AG08395 (cell line): ENCODE results near the gene SP5.
"Not testable (repeated sequence)": the region's sequence is repeated elsewhere in the genome, so short reads cannot be mapped to it uniquely, and the experiment has no call there.

Experiments
- DNase-seq: peaks from one replicate; pipeline ENCODE4 v3.0.0; 2012; ENCODE audit warnings: mixed read lengths, low spot score

The SP5 gene

DNA sequence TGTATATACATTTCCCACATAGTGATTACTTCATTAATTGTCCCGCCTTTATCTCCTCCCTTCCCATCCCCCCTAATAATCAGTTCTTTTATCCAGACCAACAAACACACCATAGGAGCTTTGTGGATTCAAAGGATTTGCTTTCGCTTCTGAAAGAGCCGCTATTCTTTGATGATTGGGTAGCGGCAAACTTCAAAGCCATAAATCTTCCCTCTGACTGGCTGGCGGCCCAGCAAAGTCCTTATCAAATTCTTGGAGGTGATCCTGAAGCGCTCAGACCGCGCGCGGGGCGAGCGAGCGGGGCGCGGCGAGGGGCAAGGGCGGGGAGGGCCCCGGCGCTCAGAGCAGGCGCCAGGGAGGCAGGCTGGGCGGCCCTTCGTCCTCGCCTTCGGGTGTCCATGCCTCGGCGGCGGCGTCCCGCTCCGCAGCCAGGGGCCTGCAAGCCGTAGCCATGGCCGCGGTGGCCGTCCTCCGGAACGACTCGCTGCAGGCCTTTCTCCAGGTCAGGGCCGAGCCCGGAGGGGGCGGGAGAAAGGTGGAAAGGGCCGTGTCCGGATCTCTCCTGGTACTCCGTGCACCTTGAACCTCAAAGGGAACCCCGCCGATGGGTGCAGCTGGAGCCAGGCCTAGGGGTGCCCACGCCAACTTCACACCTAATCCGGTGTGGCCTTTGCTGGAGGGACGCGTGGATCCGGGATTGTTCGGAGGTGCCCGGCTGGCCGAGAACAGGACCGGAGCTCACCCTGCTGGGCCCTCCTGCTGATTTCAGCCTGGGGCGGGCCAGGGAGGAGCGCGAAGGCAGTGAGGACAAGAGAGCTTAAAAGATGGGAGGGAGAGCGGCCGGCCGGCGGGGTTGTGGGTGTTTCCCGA lies at the start of gene SP5:
SP5 (plus strand) TSS at position 276 of the 870 bp plus-strand sequence; CDS start at position 452, 176 bp downstream.
- peak; percentile 34 for DNase-seq

DNA sequence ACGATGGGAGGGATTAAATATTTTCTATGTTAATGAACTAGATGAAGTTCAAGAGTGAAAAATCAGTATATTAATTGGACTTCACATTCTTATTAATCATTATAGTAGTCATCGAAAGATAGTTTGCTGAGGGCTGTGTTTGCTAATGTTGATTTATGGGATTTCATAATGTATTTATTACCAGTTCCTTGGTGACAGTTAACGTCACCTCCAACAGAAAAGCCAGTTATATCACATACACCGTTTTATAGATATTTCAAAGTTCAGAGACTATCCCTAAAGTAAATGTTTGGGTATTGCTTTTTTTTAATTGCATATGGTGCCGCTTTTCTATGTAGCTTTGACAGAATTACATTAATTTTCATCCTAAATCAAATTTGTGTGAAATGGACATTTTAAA lies 49.4 kb upstream of the SP5 start:
- no peak for DNase-seq

DNA sequence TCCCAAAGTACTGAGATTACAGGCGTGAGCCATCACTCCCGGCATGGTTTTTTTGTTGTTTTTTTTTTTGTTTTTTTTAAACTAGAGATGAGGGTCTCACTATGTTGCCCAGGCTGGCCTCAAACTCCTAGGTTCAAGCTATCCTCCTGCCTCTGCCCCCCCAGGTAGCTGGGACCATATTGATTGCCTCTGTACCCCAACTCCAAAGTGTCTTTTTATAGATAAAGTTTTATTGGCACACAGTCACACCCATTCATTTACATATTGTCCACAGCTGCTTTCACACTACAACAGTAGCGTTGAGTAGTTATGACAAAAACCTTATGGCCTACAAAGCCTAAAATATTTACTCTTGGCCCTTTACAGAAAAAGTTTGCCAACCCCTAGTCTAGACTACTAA lies 45.2 kb upstream of the SP5 start:
- no peak for DNase-seq

DNA sequence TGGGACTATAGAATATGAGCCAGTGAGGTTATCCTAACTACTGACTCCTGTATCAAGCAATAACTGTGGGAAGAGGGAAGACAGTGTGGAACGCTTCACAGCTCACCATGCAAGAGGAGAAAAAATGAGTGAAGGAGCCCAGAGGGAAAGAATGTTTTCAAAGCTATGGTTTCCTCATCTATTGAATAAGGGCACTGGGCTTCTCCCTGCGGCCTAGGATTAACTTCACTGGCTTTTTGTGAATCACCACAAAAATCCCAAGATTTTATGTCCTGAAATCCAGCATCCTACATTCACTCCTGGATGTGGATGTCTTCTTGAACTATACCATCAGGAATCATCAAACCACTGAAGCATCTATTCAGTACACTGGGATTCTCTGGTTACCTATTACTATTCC lies 44.5 kb upstream of the SP5 start:
- DNase-seq = no peak

DNA sequence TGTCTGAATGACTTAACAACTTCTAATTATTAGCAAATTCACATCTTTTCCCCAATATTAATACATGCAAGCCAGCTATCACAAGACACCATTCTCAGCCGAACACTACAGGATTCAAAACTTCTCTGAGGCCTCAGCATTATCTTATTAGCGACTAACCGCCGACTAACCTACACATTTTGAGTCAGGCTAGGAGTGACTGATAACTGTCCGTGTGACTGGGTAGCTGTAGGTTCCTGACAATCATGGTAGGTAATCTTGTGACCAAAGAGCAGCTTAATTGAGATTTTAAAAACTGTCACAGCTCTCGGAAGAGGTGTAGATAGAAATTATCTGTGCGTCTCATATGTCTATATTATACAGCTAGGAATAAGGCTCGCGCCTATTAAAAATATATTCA lies 44.1 kb upstream of the SP5 start:
- no peak for DNase-seq

DNA sequence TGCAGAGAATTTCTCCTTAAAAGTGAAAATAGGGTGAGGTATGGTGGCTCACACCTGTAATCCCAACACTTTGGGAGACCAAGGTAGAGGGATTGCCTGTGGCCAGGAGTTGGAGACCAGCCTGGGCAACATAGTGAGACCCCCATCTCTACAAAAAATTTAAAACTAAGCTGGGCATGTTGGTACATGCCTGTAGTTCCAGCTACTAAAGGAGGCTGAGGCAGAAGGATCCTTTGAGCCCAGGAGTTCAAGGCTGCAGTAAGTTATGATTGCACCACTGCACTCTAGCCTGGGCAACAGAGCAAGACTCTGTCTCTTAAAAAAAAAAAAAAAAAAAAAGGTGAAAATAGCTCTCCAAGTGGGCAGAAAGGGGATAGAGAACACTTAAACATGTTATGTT lies 40.9 kb upstream of the SP5 start:
- DNase-seq = not testable (repeated sequence)

DNA sequence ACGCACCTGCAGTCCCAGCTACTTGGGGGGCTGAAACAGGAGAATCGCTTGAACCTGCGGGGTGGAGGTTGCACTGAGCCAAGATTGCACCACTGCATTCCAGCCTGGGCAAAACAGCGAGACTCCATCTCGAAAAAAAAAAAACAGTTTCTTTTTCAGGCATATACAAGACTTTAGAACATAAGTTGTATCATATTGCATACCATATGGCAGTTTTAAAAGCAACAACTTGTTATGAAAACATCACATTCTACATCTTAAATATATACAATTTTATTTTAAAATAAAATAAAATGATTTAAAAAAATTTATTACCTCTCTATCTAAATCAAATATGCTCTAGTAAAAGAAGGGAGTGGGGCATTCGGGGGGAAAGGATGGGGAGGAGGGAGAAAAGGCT lies 39.4 kb upstream of the SP5 start:
- no peak for DNase-seq

DNA sequence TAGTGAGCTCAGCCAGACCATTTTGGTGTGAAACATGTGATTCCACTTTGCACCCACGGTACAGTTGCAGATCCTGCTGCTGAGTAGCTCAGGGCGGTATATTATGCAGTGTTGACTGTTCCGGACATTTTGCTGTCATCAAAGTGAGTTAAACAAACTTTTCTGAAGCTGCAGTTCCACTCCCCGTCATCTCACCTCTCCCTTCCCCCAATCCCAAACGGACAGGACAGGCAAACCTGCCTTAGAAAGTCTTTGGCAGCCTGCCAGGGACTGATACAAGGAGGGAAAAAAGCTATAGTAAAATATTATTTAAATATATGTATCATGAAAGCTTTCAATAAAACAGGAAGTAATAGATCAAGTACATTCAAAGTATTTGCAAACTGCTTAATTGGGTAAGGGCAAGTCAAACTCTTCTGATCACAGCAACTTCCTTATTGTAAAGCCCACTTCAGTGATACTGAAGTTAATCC lies 35.5 kb upstream of the SP5 start:
- no peak for DNase-seq

DNA sequence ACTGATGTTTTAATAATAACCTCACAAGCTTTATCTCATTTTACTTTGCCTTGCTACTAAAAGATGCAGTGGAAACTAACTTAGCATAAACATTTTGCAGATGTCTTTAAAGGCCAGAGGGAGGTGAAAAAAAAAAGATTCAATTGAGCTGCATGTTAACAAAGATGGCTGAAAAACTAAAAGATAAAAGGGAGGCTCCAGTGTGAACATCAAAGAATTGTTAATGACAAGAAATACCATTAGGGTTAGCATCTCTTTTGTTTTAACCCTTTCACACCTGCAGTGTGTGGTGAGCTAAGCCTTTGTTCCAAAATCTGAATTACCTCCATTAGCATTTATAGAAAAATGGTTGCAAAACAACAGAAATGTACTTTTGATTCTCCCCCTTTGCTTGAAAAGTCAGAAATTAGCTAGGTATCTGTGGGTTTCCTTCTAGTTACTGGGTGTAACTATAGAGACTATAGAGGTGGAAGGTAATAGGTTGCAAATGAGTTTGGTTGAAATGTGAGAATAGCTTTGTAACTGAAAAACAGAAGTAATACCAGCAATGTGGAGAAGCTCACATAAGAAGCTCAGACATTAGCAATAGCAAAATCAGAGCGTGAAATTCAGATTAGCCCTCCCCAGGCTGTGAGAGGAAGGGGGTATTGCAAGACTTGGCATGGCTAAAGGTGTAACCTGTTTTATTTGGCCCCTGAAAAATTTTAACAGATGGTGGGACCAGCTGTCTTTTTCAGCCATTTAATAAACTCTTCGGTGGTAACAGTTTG lies 34.8 kb upstream of the SP5 start:
- no peak for DNase-seq

DNA sequence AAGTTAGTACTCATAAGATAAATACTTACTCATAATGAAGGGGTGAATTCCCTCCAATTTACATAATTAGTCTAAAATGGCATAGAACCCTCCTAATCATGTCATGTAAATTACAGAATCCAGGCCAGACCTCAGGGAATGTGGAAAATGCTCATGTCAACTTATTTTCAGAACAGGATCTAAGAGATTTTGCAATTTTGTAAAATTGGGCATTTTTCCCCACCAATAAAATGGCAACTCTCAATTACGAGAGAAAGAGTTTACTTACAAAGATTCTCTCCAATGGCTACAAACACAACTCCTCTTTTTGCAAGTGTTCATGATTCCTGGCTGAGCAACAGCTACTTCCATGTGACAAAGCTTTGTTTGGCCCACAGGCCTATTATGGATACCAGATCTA lies 33.8 kb upstream of the SP5 start:
- no peak for DNase-seq

DNA sequence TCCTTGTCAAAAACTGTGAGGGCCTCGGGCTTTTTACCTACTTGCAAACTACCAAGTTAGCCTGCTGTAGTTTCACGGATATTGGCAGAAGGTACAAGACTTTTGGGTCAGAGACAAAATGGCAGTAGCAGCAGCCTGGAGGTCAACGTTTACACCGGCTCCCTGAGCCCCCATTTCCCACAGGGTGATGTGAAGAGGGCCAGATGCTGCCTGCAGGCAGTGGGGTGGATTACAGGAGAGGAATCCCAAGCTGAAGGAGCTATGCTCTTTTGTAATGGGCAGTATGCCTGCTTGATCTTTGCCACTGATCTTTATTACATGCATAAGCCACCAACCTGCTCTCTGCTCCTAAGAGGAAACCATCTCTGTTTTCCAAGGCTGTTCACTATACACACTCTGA lies 29.5 kb upstream of the SP5 start:
- DNase-seq = no peak

DNA sequence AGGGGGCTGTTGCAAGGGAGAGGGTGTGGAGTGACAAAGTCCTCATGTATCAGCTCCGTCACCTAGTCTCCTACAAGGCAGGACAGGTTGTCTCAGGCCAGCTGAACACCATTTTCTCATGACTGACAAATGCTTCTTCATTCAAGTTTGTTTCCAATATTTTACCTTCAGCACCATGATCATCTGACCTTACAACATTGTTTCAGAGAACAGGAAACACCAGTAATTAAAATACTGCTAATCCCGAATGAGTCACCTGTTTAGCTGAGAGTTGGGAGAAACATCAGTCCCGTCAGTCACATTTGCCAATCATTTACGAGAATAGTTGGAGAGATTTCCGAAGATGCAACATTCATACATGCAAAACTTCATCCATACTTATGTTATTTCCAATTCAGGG lies 25.7 kb upstream of the SP5 start:
- DNase-seq = no peak

DNA sequence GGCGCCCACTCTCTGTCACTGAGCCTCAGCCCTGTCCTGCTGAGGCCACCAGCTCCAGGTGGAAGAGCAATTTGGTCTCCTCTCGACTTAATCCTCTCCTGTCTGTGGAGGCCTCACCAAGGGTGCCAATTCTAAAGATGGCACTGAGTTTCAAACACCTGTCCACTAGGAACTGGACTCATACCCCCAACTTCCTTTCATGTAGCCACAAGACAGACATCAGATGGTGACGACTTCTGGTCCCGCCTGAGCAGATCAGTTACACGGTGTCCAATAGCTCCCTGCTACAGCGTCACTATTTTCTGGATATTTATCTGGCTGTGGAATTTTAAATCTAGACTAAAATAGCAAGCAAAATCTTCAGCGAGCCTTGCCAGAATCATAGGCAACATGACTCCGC lies 24.5 kb upstream of the SP5 start:
- DNase-seq = no peak

DNA sequence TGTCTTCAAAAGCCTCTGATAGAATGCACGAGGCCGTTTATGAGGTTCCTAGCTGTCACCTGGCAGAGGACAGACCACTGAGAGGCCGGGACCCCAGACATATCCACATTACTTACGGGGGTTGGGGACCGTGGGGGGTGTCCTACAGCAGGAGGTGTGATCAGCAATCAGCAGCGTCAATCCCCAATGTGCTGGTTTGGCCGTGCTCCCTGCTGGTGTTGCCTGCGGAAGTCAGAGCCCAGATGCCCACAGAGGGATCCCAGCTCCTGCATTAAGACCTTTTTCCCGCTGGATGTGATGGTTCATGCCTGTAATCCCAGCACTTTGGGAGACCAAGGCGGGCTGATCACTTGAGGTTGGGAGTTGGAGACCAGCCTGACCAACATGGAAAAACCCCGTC lies 20.8 kb upstream of the SP5 start:
- DNase-seq = no peak

DNA sequence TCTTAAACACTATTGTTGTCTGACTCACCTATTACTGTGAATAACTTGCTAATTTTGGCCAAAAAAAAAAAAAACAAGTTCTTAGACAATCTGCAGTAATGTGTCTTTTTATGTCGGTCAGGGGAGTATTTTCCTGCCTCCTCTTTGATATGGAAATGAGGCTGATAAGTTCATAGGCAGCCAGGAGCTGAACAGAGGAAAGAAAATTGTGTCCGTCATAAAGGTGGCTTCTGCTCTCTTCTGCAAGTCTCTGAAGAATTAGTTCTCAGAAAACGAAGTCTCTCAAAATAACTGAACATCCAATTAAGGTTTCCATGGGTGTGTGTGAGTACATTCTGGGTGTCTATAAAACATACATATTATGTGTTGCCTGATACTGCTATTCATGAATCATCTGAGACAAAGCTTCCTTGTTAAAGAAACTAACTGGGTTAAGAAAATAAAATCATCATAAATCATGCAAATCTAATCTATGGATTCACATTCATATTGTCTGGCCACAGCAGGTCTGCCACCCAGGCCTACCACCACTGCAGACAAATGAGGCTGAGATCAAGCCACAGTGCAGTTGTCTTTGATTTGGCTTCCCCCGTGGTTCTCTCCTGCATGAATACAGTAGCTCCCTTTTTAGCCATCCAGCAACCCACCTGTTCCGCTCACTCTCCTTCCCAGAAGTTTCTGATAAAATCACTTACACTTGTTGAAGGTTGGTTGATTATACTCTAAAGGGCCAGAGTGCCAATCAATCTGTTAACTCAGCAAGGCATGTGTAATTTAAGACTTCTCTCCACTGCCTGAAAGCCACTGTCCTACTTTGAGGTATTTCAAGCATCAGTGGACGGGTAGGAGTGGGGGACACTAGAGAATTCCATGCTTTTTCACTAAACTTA lies 19.4 kb upstream of the SP5 start:
- no peak for DNase-seq

DNA sequence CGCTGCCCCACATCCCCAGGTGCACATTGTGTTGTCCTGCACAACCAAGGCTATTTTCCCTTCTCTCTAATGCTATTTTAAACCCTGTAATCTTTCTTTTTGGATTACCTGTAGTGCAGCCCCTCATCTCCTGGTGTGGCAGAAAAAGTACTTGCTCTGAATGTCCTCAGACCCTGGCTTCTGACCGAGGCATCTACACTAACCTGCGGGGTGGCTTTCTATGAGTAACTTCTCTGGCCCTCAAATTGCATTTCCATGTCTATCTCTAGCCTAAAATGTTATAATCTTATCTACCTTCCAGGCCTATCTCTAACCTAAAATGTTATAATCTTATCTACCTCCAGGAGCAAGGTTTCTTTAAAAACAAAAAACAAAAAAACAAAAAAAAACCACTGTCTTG lies 18.2 kb upstream of the SP5 start:
- no peak for DNase-seq

DNA sequence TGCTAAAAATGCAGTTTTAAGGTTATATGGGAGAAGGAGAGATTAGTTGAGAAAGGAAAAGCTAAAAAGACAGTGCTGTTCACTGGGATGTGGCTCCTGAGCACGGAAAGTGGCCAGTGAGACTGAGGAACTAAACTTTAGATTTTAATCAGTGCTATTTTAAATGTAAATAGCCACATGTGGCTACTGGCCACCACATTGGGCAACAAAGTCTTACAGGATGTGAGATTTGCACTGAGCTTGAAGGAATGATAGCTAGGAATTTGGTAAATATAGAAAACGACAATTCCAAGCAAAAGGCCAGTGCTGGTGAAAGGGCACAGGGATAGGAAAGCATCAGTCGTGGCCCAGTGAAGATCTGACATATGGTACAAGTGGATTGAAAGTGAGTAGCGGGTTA lies 14.1 kb upstream of the SP5 start:
- no peak for DNase-seq

DNA sequence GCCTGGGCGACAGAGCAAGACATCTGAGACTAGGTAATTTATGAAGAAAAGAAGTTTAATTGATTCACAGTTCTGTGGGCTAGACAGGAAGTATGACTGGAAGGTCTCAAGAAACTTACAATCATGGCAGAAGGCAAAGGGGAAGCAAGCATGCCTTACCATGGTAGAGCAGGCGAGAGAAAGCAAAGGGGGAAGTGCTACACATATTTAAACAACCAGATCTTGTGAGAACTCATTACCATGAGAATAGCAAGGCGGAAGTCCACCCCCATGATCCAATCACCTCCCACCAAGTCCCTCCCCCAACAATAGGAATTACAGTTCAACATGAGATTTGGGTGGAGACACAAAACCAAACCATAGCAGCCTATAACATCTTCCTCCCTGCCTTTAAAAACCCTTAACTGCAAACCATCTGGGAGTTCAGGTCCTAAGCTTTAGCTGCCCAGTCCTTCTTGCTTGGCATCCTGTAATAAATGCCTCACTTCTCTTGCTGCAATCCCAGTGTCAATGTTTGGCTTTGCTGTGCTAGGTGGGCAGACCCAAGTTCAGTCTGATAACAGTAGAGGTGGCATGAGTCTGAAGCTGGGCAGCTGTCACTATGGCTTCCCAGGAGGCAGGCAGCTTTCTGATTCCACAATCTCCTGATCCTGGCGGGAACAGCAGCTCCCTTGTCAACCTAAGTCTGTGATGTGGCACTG lies 11.2 kb upstream of the SP5 start:
- DNase-seq = no peak

DNA sequence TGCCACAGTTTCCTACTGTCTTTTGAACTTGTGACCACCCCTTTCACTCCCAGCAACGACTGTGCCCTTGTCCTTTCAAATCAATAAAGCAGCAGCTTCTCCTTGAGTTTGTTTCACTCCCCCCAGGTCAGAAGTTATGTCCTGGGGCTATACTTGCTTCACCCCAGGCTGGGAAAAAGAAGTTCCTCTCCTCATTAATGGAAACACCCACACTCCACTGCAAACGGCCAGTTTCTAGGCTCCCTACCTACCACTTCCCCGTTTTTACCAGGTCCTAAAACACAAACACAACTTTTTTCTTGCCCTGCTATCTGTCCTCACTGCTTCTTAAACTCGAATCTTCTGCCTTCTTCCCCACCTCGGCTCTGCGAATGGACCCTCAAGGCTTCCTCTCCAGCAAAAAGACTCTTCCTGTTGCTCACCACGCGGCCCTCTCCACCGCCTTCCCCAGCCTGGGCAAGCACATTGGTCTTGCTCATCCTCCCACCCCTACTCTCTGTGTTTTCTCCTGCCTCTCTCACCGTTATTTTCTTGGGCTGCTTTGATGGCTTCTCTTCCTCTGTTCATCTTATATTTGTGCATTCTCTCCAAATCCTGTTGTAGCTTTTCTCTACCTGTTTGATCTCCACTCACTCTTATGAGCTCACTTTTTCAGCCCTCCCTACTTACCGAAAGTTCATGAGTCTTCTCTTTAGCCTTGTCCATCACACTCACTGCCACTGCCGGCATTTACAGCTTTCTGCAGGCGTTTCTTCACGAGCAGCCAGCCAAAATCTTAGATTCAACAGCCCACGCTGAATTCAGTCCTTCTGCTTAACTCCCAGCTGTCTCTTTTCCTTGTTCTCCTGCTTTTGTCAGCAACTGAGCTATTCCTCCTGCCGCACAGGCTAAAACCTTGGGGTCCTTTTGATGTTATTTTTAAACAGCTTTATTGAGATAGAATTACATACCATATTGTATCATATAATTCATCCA lies 7.0 kb upstream of the SP5 start:
- no peak for DNase-seq

DNA sequence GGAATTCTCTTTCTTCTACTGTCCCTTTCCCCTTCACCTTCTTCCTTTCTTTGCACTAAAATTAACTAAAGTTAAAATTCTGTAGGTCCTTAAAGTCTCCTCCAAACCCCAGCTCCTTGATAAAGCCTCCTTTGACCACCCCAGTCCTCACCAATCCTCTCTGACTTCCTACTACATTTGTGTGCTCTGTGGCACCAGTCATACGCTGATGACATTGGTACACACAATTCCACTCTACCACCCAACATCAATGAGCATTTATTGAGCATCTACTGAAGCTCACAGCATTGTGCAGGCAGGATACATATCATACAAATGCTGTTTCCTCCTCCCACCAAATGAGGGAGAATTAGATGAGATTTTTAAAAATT lies 4.5 kb upstream of the SP5 start:
- no peak for DNase-seq
